PC-9 (cell line): ENCODE measurements around the gene KRT33B. TPM values are rescaled to one million over a fixed set of nuclear protein-coding genes. Genes with fewer than 3 reads are reported as not detected.

Experiments
- BruUV-seq: library from RNA; stranded (reverse); fragments of 400-500 nt; replicated peaks from 2 replicates; lab custom pipeline; 2021; lab: Mats Ljungman, UMichigan
- CTCF ChIA-PET: fragments of 300-600 bp; sonication (Branson Sonifier 250); formaldehyde crosslinking; loops from one replicate; lab custom pipeline; 2022; ENCODE audit warnings: antibody characterized with exemption; lab: Charles Lee
- POLR2A ChIA-PET: fragments of 300-600 bp; sonication (Branson Sonifier 250); formaldehyde crosslinking; loops from one replicate; lab custom pipeline; 2022; ENCODE audit warnings: antibody characterized with exemption; ENCODE audit not compliant: unreplicated experiment; lab: Charles Lee
- DNase-seq, 2 experiments: peaks; one replicate each; pipeline versions ENCODE4 v3.0.0 to v3.0.0-alpha.2; 2015 to 2022; ENCODE audit warnings: mixed read lengths in 1 of 2
- H2AFZ ChIP-seq: fragments of 200-600 bp; sonication (generic); 2 replicates; pipeline ENCODE4 v1.8.1; 2017; ENCODE audit warnings: antibody characterized with exemption
- H3F3A ChIP-seq: fragments of 200-600 bp; sonication (generic); 2 replicates; pipeline ENCODE4 v1.8.1; 2017; ENCODE audit warnings: antibody characterized with exemption, mild to moderate bottlenecking, low read depth; ENCODE audit not compliant: insufficient read depth
- H3K27ac ChIP-seq: fragments of 200-600 bp; sonication (generic); 2 replicates; pipeline ENCODE4 v1.6.1; 2016; ENCODE audit warnings: mixed run types
- H3K27me3 ChIP-seq: fragments of 200-600 bp; sonication (generic); 2 replicates; pipeline ENCODE4 v1.6.1; 2016; ENCODE audit warnings: low read depth, mixed run types; ENCODE audit not compliant: insufficient read depth
- H3K36me3 ChIP-seq: fragments of 200-600 bp; sonication (generic); 2 replicates; pipeline ENCODE4 v1.6.1; 2016; ENCODE audit warnings: low read depth, mixed run types
- H3K4me1 ChIP-seq: fragments of 200-600 bp; sonication (generic); replicated peaks from 2 replicates; pipeline ENCODE4 v1.6.1; 2016; ENCODE audit warnings: mixed run types; ENCODE audit not compliant: insufficient read depth
- H3K4me2 ChIP-seq: fragments of 200-600 bp; sonication (generic); 2 replicates; pipeline ENCODE4 v1.6.1; 2017; ENCODE audit warnings: mixed run types
- H3K4me3 ChIP-seq: fragments of 200-600 bp; sonication (generic); 2 replicates; pipeline ENCODE4 v1.6.1; 2016; ENCODE audit warnings: mixed run types
- H3K79me2 ChIP-seq: fragments of 200-600 bp; sonication (generic); 2 replicates; pipeline ENCODE4 v1.6.1; 2017; ENCODE audit warnings: low read depth, mixed run types
- H3K9me2 ChIP-seq: fragments of 200-600 bp; sonication (generic); 2 replicates; pipeline ENCODE4 v1.8.1; 2017; ENCODE audit warnings: mild to moderate bottlenecking; ENCODE audit not compliant: insufficient read depth
- H3K9me3 ChIP-seq: fragments of 200-600 bp; sonication (generic); 2 replicates; pipeline ENCODE4 v1.8.1; 2016; ENCODE audit warnings: low read depth; ENCODE audit not compliant: insufficient read depth
- H4K20me1 ChIP-seq: fragments of 200-600 bp; sonication (generic); 2 replicates; pipeline ENCODE4 v1.8.1; 2017; ENCODE audit not compliant: insufficient read depth
- EZH2 ChIP-seq: fragments of 200-600 bp; sonication (generic); IDR thresholded peaks from 2 replicates; pipeline ENCODE4 v1.8.0; 2017; ENCODE audit warnings: antibody characterized with exemption, low read depth
- intact Hi-C: fragments of 100-400 bp; cut with micrococcal nuclease; formaldehyde crosslinking; loops from one replicate; pipeline ENCODE4 v1.10.0; 2022; ENCODE audit not compliant: unreplicated experiment
- total RNA-seq: library from RNA; stranded (reverse); gene quantifications from 2 replicates; pipeline ENCODE4 v1.2.3, GENCODE V29; 2021
- TF ChIP-seq, protein P1 (sequence below): fragments of 200-600 bp; sonication (generic); conservative IDR thresholded peaks from 2 replicates; pipeline ENCODE4 v1.6.1; 2017; ENCODE audit warnings: mixed run types, antibody characterized with exemption, mild to moderate bottlenecking, moderate library complexity

The KRT33B gene
- total RNA-seq, 1 experiment from 2014 or later: not detected

DNA sequence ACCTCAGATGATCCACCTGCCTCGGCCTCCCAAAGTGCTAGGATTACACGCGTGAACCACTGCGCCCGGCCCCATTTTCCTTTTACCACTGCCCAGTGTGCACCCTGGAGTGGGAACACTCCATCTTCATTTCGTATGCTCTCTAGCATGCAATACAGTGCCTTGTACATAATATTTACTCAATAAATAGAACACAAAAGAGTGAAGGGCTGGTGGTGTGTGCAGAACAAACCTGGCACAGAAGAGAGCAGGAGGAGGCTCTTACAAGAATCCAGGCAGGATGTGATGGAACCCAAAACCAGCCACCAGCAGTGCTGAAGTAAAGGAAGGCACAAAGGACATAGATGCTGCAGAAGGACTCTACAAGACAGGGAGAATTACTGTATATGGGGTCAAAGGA is 47.5 kb upstream of the KRT33B start:
- H2AFZ ChIP-seq: 0 out of 2 replicates have a peak overlapping the region, but pooled peaks have one; percentile 30
- peak overlapping the region; percentile 65 for H3K4me2 ChIP-seq
- H3K79me2 ChIP-seq: no peaks in the 10 kb centered on the region
- BruUV-seq: no TSS peak
- TF ChIP-seq EZH2: no peak
- TF ChIP-seq, protein P1, sequence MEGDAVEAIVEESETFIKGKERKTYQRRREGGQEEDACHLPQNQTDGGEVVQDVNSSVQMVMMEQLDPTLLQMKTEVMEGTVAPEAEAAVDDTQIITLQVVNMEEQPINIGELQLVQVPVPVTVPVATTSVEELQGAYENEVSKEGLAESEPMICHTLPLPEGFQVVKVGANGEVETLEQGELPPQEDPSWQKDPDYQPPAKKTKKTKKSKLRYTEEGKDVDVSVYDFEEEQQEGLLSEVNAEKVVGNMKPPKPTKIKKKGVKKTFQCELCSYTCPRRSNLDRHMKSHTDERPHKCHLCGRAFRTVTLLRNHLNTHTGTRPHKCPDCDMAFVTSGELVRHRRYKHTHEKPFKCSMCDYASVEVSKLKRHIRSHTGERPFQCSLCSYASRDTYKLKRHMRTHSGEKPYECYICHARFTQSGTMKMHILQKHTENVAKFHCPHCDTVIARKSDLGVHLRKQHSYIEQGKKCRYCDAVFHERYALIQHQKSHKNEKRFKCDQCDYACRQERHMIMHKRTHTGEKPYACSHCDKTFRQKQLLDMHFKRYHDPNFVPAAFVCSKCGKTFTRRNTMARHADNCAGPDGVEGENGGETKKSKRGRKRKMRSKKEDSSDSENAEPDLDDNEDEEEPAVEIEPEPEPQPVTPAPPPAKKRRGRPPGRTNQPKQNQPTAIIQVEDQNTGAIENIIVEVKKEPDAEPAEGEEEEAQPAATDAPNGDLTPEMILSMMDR: no peak
- H3F3A ChIP-seq: peaks cover 38% of the 10 kb centered on the region
- H3K4me3 ChIP-seq: no peak overlapping the region
- intact Hi-C loops: loop anchor here (1.0 to 5.0 kb wide), 3 partner anchors 79 to 510 kb away; no protein-coding TSS in a partner anchor
- no peaks in the 10 kb centered on the region for H3K36me3 ChIP-seq
- H4K20me1 ChIP-seq: no peaks in the 10 kb centered on the region
- peak overlapping the region; percentile 89 for H3K27ac ChIP-seq
- ChIA-PET POLR2A (interaction anchor here (0.6 to 2.0 kb wide), 6 partner anchors 13 to 565 kb away, joined by 3 to 9 read pairs (median 4); partner anchors contain the start of gene KRT13), CTCF (interaction anchor here (0.6 to 1.8 kb wide), 7 partner anchors 13 to 245 kb away, joined by 3 to 13 read pairs (median 6); no protein-coding TSS in a partner anchor)
- H3K9me3 ChIP-seq: no peaks in the 10 kb centered on the region
- peaks cover 76% of the 10 kb centered on the region for H3K4me1 ChIP-seq
- H3K27me3 ChIP-seq: no peaks in the 10 kb centered on the region
- no peaks in the 10 kb centered on the region for H3K9me2 ChIP-seq
- no peak for DNase-seq

DNA sequence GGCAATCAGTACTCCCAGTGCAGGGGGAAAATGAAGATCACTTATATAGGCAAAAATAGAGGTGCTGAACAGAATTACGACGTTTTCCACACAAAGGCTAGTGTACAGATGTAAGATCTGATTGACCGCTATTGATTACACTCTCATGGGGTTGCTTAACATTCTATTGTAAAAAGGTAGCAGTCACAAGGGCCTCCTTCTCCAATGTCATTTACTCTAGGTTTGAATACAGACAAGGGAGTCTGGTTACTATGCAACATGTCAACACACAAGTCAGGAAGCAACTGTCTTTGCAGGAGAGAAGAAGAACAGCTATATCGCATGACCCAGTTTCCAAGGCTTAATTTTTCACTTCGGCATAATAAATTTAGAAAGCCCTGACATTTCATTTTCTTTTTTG is 46.9 kb upstream of the KRT33B start:
- Histone ChIP-seq H3K4me1 (peaks cover 73% of the 10 kb centered on the region), H3K27me3 (no peaks in the 10 kb centered on the region), H4K20me1 (no peaks in the 10 kb centered on the region), H3K4me3 (no peak overlapping the region), H3F3A (peaks cover 40% of the 10 kb centered on the region), H3K9me2 (no peaks in the 10 kb centered on the region), H3K36me3 (no peaks in the 10 kb centered on the region), H3K4me2 (no peak overlapping the region), H3K9me3 (no peaks in the 10 kb centered on the region), H3K79me2 (no peaks in the 10 kb centered on the region), H2AFZ (no peak overlapping the region), H3K27ac (0 out of 2 replicates have a peak overlapping the region, but pooled peaks have one; percentile 89)
- TF ChIP-seq, protein P1: no peak
- no peak for TF ChIP-seq EZH2
- ChIA-PET POLR2A (interaction anchor here (0.5 to 2.0 kb wide), 7 partner anchors 13 to 443 kb away, joined by 3 to 9 read pairs (median 5); partner anchors contain the start of gene KRT13), CTCF (interaction anchor here (0.6 kb wide), 1 partner anchor 103 kb away, joined by 3 read pairs; no protein-coding TSS in a partner anchor)
- no TSS peak for BruUV-seq
- no peak for DNase-seq
- intact Hi-C loops: loop anchor here (5.0 kb wide), 2 partner anchors 251 to 509 kb away; no protein-coding TSS in a partner anchor

DNA sequence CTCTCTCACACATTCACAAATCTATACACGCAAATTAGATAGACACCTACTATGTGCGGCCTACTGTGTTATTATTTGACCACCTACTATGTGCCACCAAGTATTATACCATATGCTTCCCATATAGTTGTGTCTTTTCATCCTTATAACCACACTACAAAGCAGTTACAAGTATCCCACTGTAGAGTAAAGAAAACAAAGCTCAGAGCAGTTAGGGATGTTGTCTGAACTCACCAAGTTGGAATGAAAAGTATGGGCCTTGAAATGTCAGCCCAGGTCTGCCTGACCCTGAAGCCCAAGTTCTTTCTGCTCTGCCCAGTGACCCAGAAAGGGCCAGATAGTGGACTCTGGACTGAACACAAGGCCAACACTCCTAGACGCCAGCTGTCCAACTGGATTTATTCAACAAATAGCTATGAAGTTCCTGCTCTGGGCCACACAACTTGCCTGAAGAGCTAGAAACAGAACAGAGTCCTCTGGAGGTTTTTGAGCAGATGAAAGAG is 46.3 kb upstream of the KRT33B start:
- no peak overlapping the region for H3K4me2 ChIP-seq
- CTCF ChIA-PET: interaction anchor here (0.6 kb wide), 1 partner anchor 104 kb away, joined by 3 read pairs; no protein-coding TSS in a partner anchor
- peak; percentile 55 to 70 for DNase-seq

More for the DNA sequence above, 46.3 kb upstream of the KRT33B start:
- H3K4me1 ChIP-seq: peaks cover 67% of the 10 kb centered on the region
- POLR2A ChIA-PET: interaction anchor here (0.5 to 2.0 kb wide), 10 partner anchors 12 to 597 kb away, joined by 3 to 20 read pairs (median 6); partner anchors contain the start of gene KRT13
- intact Hi-C loops: loop anchor here (5.0 kb wide), 2 partner anchors 251 to 509 kb away; no protein-coding TSS in a partner anchor
- H3K4me3 ChIP-seq: no peak overlapping the region
- H3K79me2 ChIP-seq: no peaks in the 10 kb centered on the region
- peak overlapping the region; percentile 43 for H3K27ac ChIP-seq
- H4K20me1 ChIP-seq: no peaks in the 10 kb centered on the region
- no peak for TF ChIP-seq EZH2
- TF ChIP-seq, protein P1: no peak
- no peaks in the 10 kb centered on the region for H3K27me3 ChIP-seq
- H3K9me3 ChIP-seq: no peaks in the 10 kb centered on the region
- no peaks in the 10 kb centered on the region for H3K9me2 ChIP-seq
- H3K36me3 ChIP-seq: no peaks in the 10 kb centered on the region
- H3F3A ChIP-seq: peaks cover 40% of the 10 kb centered on the region
- no TSS peak for BruUV-seq
- no peak overlapping the region for H2AFZ ChIP-seq
